Type B pancreatic cell (in vitro differentiated cells): ENCODE results near the gene SYT17. TPM values are rescaled to one million over a fixed set of nuclear protein-coding genes. Genes with fewer than 3 reads are reported as not detected.

ENCODE experiments used
- DNase-seq: peaks from one replicate; pipeline ENCODE4 v3.0.0; 2021; ENCODE audit warnings: mixed read lengths; ENCODE audit not compliant: unreplicated experiment; ENCODE audit errors: extremely low spot score
- H3K27ac Mint-ChIP-seq: 2 replicates; pipeline ENCODE4 v1.8.0; 2021; ENCODE audit warnings: mild to moderate bottlenecking, mixed read lengths
- H3K27me3 Mint-ChIP-seq: 2 replicates; pipeline ENCODE4 v1.8.0; 2021; ENCODE audit warnings: mixed read lengths
- H3K36me3 Mint-ChIP-seq: 2 replicates; pipeline ENCODE4 v1.8.0; 2021; ENCODE audit warnings: mixed read lengths
- H3K4me1 Mint-ChIP-seq: one replicate; pipeline ENCODE4 v1.8.0; 2021; ENCODE audit warnings: mixed read lengths; ENCODE audit not compliant: unreplicated experiment
- H3K4me3 Mint-ChIP-seq: 2 replicates; pipeline ENCODE4 v1.8.0; 2021; ENCODE audit warnings: mild to moderate bottlenecking, mixed read lengths
- H3K9me3 Mint-ChIP-seq: 2 replicates; pipeline ENCODE4 v1.8.0; 2021; ENCODE audit warnings: mixed read lengths
- CTCF ChIP-seq: fragments of 200-600 bp; sonication (generic); conservative IDR thresholded peaks from 2 replicates; pipeline ENCODE4 v1.5.0; 2021; ENCODE audit warnings: antibody characterized with exemption, mild to moderate bottlenecking
- total RNA-seq: library from RNA; stranded (reverse); gene quantifications from 2 replicates; pipeline ENCODE4 v1.2.1, GENCODE V29; 2021; ENCODE audit warnings: low replicate concordance

Gene SYT17
- total RNA-seq, 1 donor from 2014 or later, result 10.7 TPM

- H3K4me3 Mint-ChIP-seq, result no peak overlapping the region
- H3K36me3 Mint-ChIP-seq, result no peaks in the 10 kb centered on the region
- no peak overlapping the region for H3K27ac Mint-ChIP-seq
- H3K27me3 Mint-ChIP-seq, result peaks cover 4% of the 10 kb centered on the region
- no peaks in the 10 kb centered on the region for H3K4me1 Mint-ChIP-seq
- no peaks in the 10 kb centered on the region for H3K9me3 Mint-ChIP-seq
- no peak for DNase-seq
- TF ChIP-seq CTCF, result no peak
These were observed 19.9 kb upstream of the SYT17 start for GRCh38 chr16:19148189-19148588.

GRCh38 chr16:19151310-19151709, 16.7 kb upstream of the SYT17 start:
- Mint-ChIP-seq H3K27ac (no peak overlapping the region), H3K9me3 (no peaks in the 10 kb centered on the region), H3K4me3 (no peak overlapping the region), H3K27me3 (peaks cover 6% of the 10 kb centered on the region), H3K4me1 (no peaks in the 10 kb centered on the region), H3K36me3 (no peaks in the 10 kb centered on the region)
- DNase-seq, result no peak
- TF ChIP-seq CTCF, result no peak

- Mint-ChIP-seq H3K27me3 (peaks cover 4% of the 10 kb centered on the region), H3K4me3 (no peak overlapping the region)
- no peak for TF ChIP-seq CTCF
These were observed 16.0 kb upstream of the SYT17 start for GRCh38 chr16:19152042-19152441.

GRCh38 chr16:19153876-19154275, 14.2 kb upstream of the SYT17 start:
- no peak for DNase-seq
- no peak overlapping the region for H3K27ac Mint-ChIP-seq
- H3K4me3 Mint-ChIP-seq, result no peak overlapping the region
- peaks cover 8% of the 10 kb centered on the region for H3K27me3 Mint-ChIP-seq
- no peaks in the 10 kb centered on the region for H3K4me1 Mint-ChIP-seq
- no peaks in the 10 kb centered on the region for H3K9me3 Mint-ChIP-seq
- no peak for TF ChIP-seq CTCF
- no peaks in the 10 kb centered on the region for H3K36me3 Mint-ChIP-seq

More at GRCh38 chr16:19152042-19152441, 16.0 kb upstream of the SYT17 start:
- H3K4me1 Mint-ChIP-seq, result no peaks in the 10 kb centered on the region
- H3K27ac Mint-ChIP-seq, result no peak overlapping the region
- no peaks in the 10 kb centered on the region for H3K36me3 Mint-ChIP-seq
- no peak for DNase-seq
- H3K9me3 Mint-ChIP-seq, result no peaks in the 10 kb centered on the region

- TF ChIP-seq CTCF, result no peak
- Mint-ChIP-seq H3K4me1 (no peaks in the 10 kb centered on the region), H3K36me3 (no peaks in the 10 kb centered on the region), H3K27ac (no peak overlapping the region), H3K9me3 (peaks cover 5% of the 10 kb centered on the region), H3K27me3 (peaks cover 18% of the 10 kb centered on the region), H3K4me3 (no peak overlapping the region)
- DNase-seq, result no peak
These were observed 6.0 kb upstream of the SYT17 start for GRCh38 chr16:19162085-19162484.

- Mint-ChIP-seq H3K27ac (no peak overlapping the region), H3K9me3 (peaks cover 5% of the 10 kb centered on the region), H3K36me3 (no peaks in the 10 kb centered on the region), H3K27me3 (peaks cover 14% of the 10 kb centered on the region), H3K4me3 (no peak overlapping the region), H3K4me1 (no peaks in the 10 kb centered on the region)
- DNase-seq, result no peak
- TF ChIP-seq CTCF, result no peak
These were observed 4.8 kb upstream of the SYT17 start for GRCh38 chr16:19163215-19163614.
